HEK293 (cell line): ENCODE measurements around the gene FKBP7.

Experiments used
- CTCF ChIA-PET: fragments of 350-600 bp; formaldehyde crosslinking; extraction: SDS; loops from one replicate; lab custom pipeline; 2021; ENCODE audit warnings: antibody characterized with exemption; lab: Yijun Ruan, JAX
- POLR2A ChIA-PET: fragments of 300-600 bp; formaldehyde crosslinking; extraction: SDS; loops from one replicate; lab custom pipeline; 2020; ENCODE audit warnings: antibody characterized with exemption, inconsistent platforms; lab: Yijun Ruan, JAX
- H3K27ac ChIP-seq: fragments of 200-500 bp; sonication (Bioruptor generic); 2 replicates; pipeline ENCODE4 v1.5.1; 2014; ENCODE audit warnings: low read depth, low read length, control low read depth, inconsistent platforms; ENCODE audit errors: extremely low read depth
- H3K36me3 ChIP-seq, 2 experiments: fragments of 200-500 bp in 1 of 2; sonication (Bioruptor generic) in 1 of 2; 1 replicate in 1 of 2; 2 replicates in 1 of 2; pipeline ENCODE4 v1.5.1; 2014 to 2017; ENCODE audit warnings: inconsistent platforms in 2 of 2, low read length in 2 of 2; ENCODE audit not compliant: control insufficient read depth in 2 of 2, insufficient read depth in 1 of 2
- H3K4me1 ChIP-seq: fragments of 200-500 bp; sonication (Bioruptor generic); 2 replicates; pipeline ENCODE4 v1.5.1; 2014; ENCODE audit warnings: mild to moderate bottlenecking, low read length, inconsistent platforms; ENCODE audit not compliant: control insufficient read depth, insufficient read depth
- H3K4me3 ChIP-seq: 2 replicates; pipeline ENCODE4 v1.5.1; 2011; ENCODE audit warnings: low read depth, mild to moderate bottlenecking, control low read depth, low read length, moderate library complexity
- H3K9me3 ChIP-seq: fragments of 200-500 bp; sonication (Bioruptor generic); 2 replicates; pipeline ENCODE4 v1.5.1; 2014; ENCODE audit warnings: low read depth, low read length, inconsistent platforms; ENCODE audit not compliant: control insufficient read depth, insufficient read depth
- CTCF ChIP-seq: fragments of 450-650 bp; formaldehyde crosslinking; IDR thresholded peaks from 2 replicates; pipeline ENCODE4 v1.5.1; 2016; ENCODE audit warnings: missing biosample characterization, missing genetic modification characterization
- KLF10 ChIP-seq: fragments of 450-650 bp; IDR thresholded peaks from 2 replicates; pipeline ENCODE4 v1.5.1; 2018; ENCODE audit warnings: missing biosample characterization, mild to moderate bottlenecking, missing genetic modification characterization
- KLF9 ChIP-seq: fragments of 450-650 bp; formaldehyde crosslinking; IDR thresholded peaks from 2 replicates; pipeline ENCODE4 v1.5.1; 2016; ENCODE audit warnings: missing biosample characterization, missing genetic modification characterization, low read depth
- PATZ1 ChIP-seq: fragments of 450-650 bp; formaldehyde crosslinking; IDR thresholded peaks from 2 replicates; pipeline ENCODE4 v1.5.1; 2016; ENCODE audit warnings: missing biosample characterization, missing genetic modification characterization
- PRDM10 ChIP-seq: fragments of 450-650 bp; formaldehyde crosslinking; IDR thresholded peaks from 2 replicates; pipeline ENCODE4 v1.5.1; 2016; ENCODE audit warnings: missing biosample characterization, missing genetic modification characterization
- SCRT1 ChIP-seq: fragments of 450-650 bp; formaldehyde crosslinking; IDR thresholded peaks from 2 replicates; pipeline ENCODE4 v1.5.1; 2016; ENCODE audit warnings: missing biosample characterization, missing genetic modification characterization, borderline replicate concordance
- SP2 ChIP-seq: fragments of 450-650 bp; formaldehyde crosslinking; IDR thresholded peaks from 2 replicates; pipeline ENCODE4 v1.5.1; 2016; ENCODE audit warnings: missing biosample characterization, missing genetic modification characterization
- YY1 ChIP-seq: fragments of 450-650 bp; formaldehyde crosslinking; IDR thresholded peaks from 2 replicates; pipeline ENCODE4 v1.5.1; 2018; ENCODE audit warnings: missing biosample characterization, missing genetic modification characterization
- ZBTB44 ChIP-seq: fragments of 450-650 bp; IDR thresholded peaks from 2 replicates; pipeline ENCODE4 v1.5.1; 2018; ENCODE audit warnings: missing biosample characterization, mild to moderate bottlenecking, missing genetic modification characterization
- ZBTB48 ChIP-seq: fragments of 450-650 bp; formaldehyde crosslinking; IDR thresholded peaks from 2 replicates; pipeline ENCODE4 v1.5.1; 2016; ENCODE audit warnings: missing biosample characterization, missing genetic modification characterization
- ZFP37 ChIP-seq: fragments of 450-650 bp; formaldehyde crosslinking; IDR thresholded peaks from 2 replicates; pipeline ENCODE4 v1.5.1; 2016; ENCODE audit warnings: missing biosample characterization, missing genetic modification characterization
- ZIC2 ChIP-seq: fragments of 450-650 bp; formaldehyde crosslinking; IDR thresholded peaks from 2 replicates; pipeline ENCODE4 v1.5.1; 2016; ENCODE audit warnings: missing biosample characterization, missing genetic modification characterization
- ZNF155 ChIP-seq: fragments of 450-650 bp; formaldehyde crosslinking; IDR thresholded peaks from 2 replicates; pipeline ENCODE4 v1.5.1; 2016; ENCODE audit warnings: missing biosample characterization, missing genetic modification characterization
- ZNF175 ChIP-seq: fragments of 450-650 bp; formaldehyde crosslinking; IDR thresholded peaks from 2 replicates; pipeline ENCODE4 v1.5.1; 2016; ENCODE audit warnings: missing biosample characterization, missing genetic modification characterization
- ZNF26 ChIP-seq: fragments of 450-650 bp; formaldehyde crosslinking; IDR thresholded peaks from 2 replicates; pipeline ENCODE4 v1.5.1; 2016; ENCODE audit warnings: missing biosample characterization, missing genetic modification characterization
- ZNF350 ChIP-seq: fragments of 450-650 bp; formaldehyde crosslinking; IDR thresholded peaks from 2 replicates; pipeline ENCODE4 v1.5.0; 2017; ENCODE audit warnings: missing biosample characterization, mild to moderate bottlenecking, missing genetic modification characterization
- ZNF354C ChIP-seq: fragments of 450-650 bp; formaldehyde crosslinking; IDR thresholded peaks from 2 replicates; pipeline ENCODE4 v1.5.1; 2016; ENCODE audit warnings: missing biosample characterization, missing genetic modification characterization, low read depth, borderline replicate concordance
- ZNF362 ChIP-seq: fragments of 450-650 bp; formaldehyde crosslinking; IDR thresholded peaks from 2 replicates; pipeline ENCODE4 v1.5.1; 2016; ENCODE audit warnings: missing biosample characterization, missing genetic modification characterization
- ZNF514 ChIP-seq: fragments of 450-650 bp; formaldehyde crosslinking; IDR thresholded peaks from 2 replicates; pipeline ENCODE4 v1.5.1; 2016; ENCODE audit warnings: missing biosample characterization, missing genetic modification characterization
- ZNF548 ChIP-seq: fragments of 450-650 bp; formaldehyde crosslinking; IDR thresholded peaks from 2 replicates; pipeline ENCODE4 v1.5.1; 2016; ENCODE audit warnings: missing biosample characterization, missing genetic modification characterization
- ZNF561 ChIP-seq: fragments of 450-650 bp; IDR thresholded peaks from 2 replicates; pipeline ENCODE4 v1.5.1; 2018; ENCODE audit warnings: missing biosample characterization, missing genetic modification characterization, borderline replicate concordance
- ZNF596 ChIP-seq: fragments of 450-650 bp; IDR thresholded peaks from 2 replicates; pipeline ENCODE4 v1.5.0; 2018; ENCODE audit warnings: missing biosample characterization, mild to moderate bottlenecking, missing genetic modification characterization, moderate library complexity
- ZNF707 ChIP-seq: fragments of 450-650 bp; formaldehyde crosslinking; IDR thresholded peaks from 2 replicates; pipeline ENCODE4 v1.5.1; 2016; ENCODE audit warnings: missing biosample characterization, missing genetic modification characterization
- ZNF837 ChIP-seq: fragments of 450-650 bp; formaldehyde crosslinking; IDR thresholded peaks from 2 replicates; pipeline ENCODE4 v1.5.1; 2016; ENCODE audit warnings: missing biosample characterization, missing genetic modification characterization

The FKBP7 gene

GRCh38 chr2:178478439-178479274 is at the start of gene FKBP7 (continued):
- TF ChIP-seq ZNF26 (tag by site-specific recombination) (no peak), ZNF837 (tag by site-specific recombination) (no peak), ZBTB48 (tag by site-specific recombination) (peak; percentile 86; the same call in 1 of the 2 replicates), KLF9 (tag by site-specific recombination) (peak; percentile 54; the same call in 1 of the 2 replicates), ZBTB44 (tag by site-specific recombination) (peak; percentile 88), PRDM10 (tag by site-specific recombination) (peak; percentile 32; the same call in 1 of the 2 replicates), YY1 (tag by site-specific recombination) (peak; percentile 20; the same call in 1 of the 2 replicates), ZNF362 (0 out of 2 replicates have a peak, but pooled peaks have one; percentile 35), ZNF514 (tag by site-specific recombination) (no peak), CTCF (tag by site-specific recombination) (peak; percentile 72), PATZ1 (peak; percentile 79)
- TF ChIP-seq, all 188 proteins: peak for 44

- H3K4me3 ChIP-seq: no peak overlapping the region
- ChIA-PET CTCF (no interaction called here), POLR2A (no interaction called here)
- no peak overlapping the region for H3K27ac ChIP-seq
- H3K36me3 ChIP-seq: peaks cover 0 to 22% of the 10 kb centered on the region in 2 experiments; a peak in 1 of 3 replicates
- no peaks in the 10 kb centered on the region for H3K9me3 ChIP-seq
- no peaks in the 10 kb centered on the region for H3K4me1 ChIP-seq
- TF ChIP-seq SP2 (tag by site-specific recombination) (no peak), ZNF707 (tag by site-specific recombination) (no peak), ZNF596 (tag by site-specific recombination) (no peak), ZIC2 (tag by site-specific recombination) (no peak), ZFP37 (tag by site-specific recombination) (no peak), ZNF350 (tag by site-specific recombination) (no peak), ZNF175 (tag by site-specific recombination) (no peak), ZNF548 (no peak), ZNF354C (tag by site-specific recombination) (no peak), ZNF155 (tag by site-specific recombination) (no peak), ZNF561 (no peak), SCRT1 (no peak), KLF10 (tag by site-specific recombination) (no peak)
These were observed 49.2 kb upstream of the FKBP7 start for GRCh38 chr2:178527592-178527991.
